Astrocyte (in vitro differentiated cells and primary cell): ENCODE measurements around the gene ANO7.

ENCODE experiments used
- EZH2 ChIP-seq: IDR thresholded peaks from 2 replicates; pipeline ENCODE4 v1.6.1; 2012; ENCODE audit warnings: mild to moderate bottlenecking, low read length, inconsistent platforms; ENCODE audit not compliant: insufficient read depth
- TF ChIP-seq, protein P1 (sequence below): IDR thresholded peaks from 2 replicates; pipeline ENCODE4 v1.5.1; 2011; ENCODE audit warnings: low read depth, mild to moderate bottlenecking, inconsistent platforms, low read length, moderate library complexity; ENCODE audit not compliant: insufficient read depth

- TF ChIP-seq, protein P1, sequence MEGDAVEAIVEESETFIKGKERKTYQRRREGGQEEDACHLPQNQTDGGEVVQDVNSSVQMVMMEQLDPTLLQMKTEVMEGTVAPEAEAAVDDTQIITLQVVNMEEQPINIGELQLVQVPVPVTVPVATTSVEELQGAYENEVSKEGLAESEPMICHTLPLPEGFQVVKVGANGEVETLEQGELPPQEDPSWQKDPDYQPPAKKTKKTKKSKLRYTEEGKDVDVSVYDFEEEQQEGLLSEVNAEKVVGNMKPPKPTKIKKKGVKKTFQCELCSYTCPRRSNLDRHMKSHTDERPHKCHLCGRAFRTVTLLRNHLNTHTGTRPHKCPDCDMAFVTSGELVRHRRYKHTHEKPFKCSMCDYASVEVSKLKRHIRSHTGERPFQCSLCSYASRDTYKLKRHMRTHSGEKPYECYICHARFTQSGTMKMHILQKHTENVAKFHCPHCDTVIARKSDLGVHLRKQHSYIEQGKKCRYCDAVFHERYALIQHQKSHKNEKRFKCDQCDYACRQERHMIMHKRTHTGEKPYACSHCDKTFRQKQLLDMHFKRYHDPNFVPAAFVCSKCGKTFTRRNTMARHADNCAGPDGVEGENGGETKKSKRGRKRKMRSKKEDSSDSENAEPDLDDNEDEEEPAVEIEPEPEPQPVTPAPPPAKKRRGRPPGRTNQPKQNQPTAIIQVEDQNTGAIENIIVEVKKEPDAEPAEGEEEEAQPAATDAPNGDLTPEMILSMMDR = no peak
- TF ChIP-seq EZH2 = no peak
Observed at GRCh38 chr2:241207151-241207550, 18.7 kb downstream of the ANO7 start.
